Measurements from ENCODE around the gene KRTAP19-7.

KRTAP19-7 gene

GRCh38 chr21:30561264-30561895, at the start of gene KRTAP19-7:
KRTAP19-7 (minus strand) TSS chr21:30561314; CDS start chr21:30561289, 25 bp downstream.
- no peak for TF ChIP-seq CTCF (conservative IDR thresholded peaks at IDR 0.05; ENCODE audit: low read depth, low read length)
- H3K4me3 ChIP-seq (ENCODE audit: low read depth, low read length): no peak within 1 kb of the TSS
- DNase-seq (ENCODE audit: low read depth): no peak

GRCh38 chr21:30605968-30606367, 44.9 kb upstream of the KRTAP19-7 start:
- DNase-seq (ENCODE audit: low read depth): no peak
- no peak for TF ChIP-seq CTCF (conservative IDR thresholded peaks at IDR 0.05; ENCODE audit: low read depth, low read length)
- H3K4me3 ChIP-seq (ENCODE audit: low read depth, low read length): no peak overlapping the region

- no peak within 1 kb of the TSS for H3K4me3 ChIP-seq (ENCODE audit: low read depth, low read length)
Measured at GRCh38 chr21:30600787-30601186, 39.7 kb upstream of the KRTAP19-7 start, which contains the start of gene KRTAP22-1. KRTAP22-1 (plus strand) TSS chr21:30601087.

GRCh38 chr21:30598802-30599201, 37.7 kb upstream of the KRTAP19-7 start, which contains the start of gene KRTAP6-2:
KRTAP6-2 (minus strand) TSS chr21:30598902; CDS start chr21:30598874, 28 bp downstream.
- no peak for TF ChIP-seq CTCF (conservative IDR thresholded peaks at IDR 0.05; ENCODE audit: low read depth, low read length)
- DNase-seq (ENCODE audit: low read depth): no peak

More at GRCh38 chr21:30600787-30601186, 39.7 kb upstream of the KRTAP19-7 start, which contains the start of gene KRTAP22-1:
- no peak for DNase-seq (ENCODE audit: low read depth)
- TF ChIP-seq CTCF (conservative IDR thresholded peaks at IDR 0.05; ENCODE audit: low read depth, low read length): no peak

GRCh38 chr21:30592140-30592539, 31.0 kb upstream of the KRTAP19-7 start, which contains the start of gene KRTAP6-3:
KRTAP6-3 (plus strand) TSS chr21:30592440; CDS start chr21:30592446, 6 bp downstream.
- no peak for DNase-seq (ENCODE audit: low read depth)

More at GRCh38 chr21:30598802-30599201, 37.7 kb upstream of the KRTAP19-7 start, which contains the start of gene KRTAP6-2:
- no peak within 1 kb of the TSS for H3K4me3 ChIP-seq (ENCODE audit: low read depth, low read length)

GRCh38 chr21:30590297-30590696, 29.2 kb upstream of the KRTAP19-7 start, which contains the start of gene KRTAP22-2:
KRTAP22-2 (minus strand) TSS chr21:30590397.
- no peak for DNase-seq (ENCODE audit: low read depth)
- no peak for TF ChIP-seq CTCF (conservative IDR thresholded peaks at IDR 0.05; ENCODE audit: low read depth, low read length)
- no peak within 1 kb of the TSS for H3K4me3 ChIP-seq (ENCODE audit: low read depth, low read length)

More at GRCh38 chr21:30592140-30592539, 31.0 kb upstream of the KRTAP19-7 start, which contains the start of gene KRTAP6-3:
- no peak for TF ChIP-seq CTCF (conservative IDR thresholded peaks at IDR 0.05; ENCODE audit: low read depth, low read length)
- H3K4me3 ChIP-seq (ENCODE audit: low read depth, low read length): no peak within 1 kb of the TSS

Data from choroid plexus epithelial cell (primary cell).